Mesenchymal stem cell (in vitro differentiated cells and primary cell): ENCODE data around the gene RBCK1.
"Not testable (repeated sequence)": the region's sequence is repeated elsewhere in the genome, so short reads cannot be mapped to it uniquely, and the experiment has no call there.

Experiments used
- DNase-seq: peaks from one replicate; pipeline ENCODE4 v3.0.0-alpha.2; 2013
- H2AFZ ChIP-seq: one replicate; pipeline ENCODE4 v1.6.1; 2013; ENCODE audit warnings: low read depth, mild to moderate bottlenecking, control low read depth, inconsistent platforms, low read length, moderate library complexity
- H2AK5ac ChIP-seq: 2 replicates; pipeline ENCODE4 v1.6.1; 2013; ENCODE audit warnings: low read length, moderate library complexity, mild to moderate bottlenecking, inconsistent platforms; ENCODE audit not compliant: severe bottlenecking
- H2BK120ac ChIP-seq: one replicate; pipeline ENCODE4 v1.6.1; 2013; ENCODE audit warnings: low read depth, mild to moderate bottlenecking, inconsistent platforms, low read length, moderate library complexity
- H2BK12ac ChIP-seq, 2 experiments: one replicate each; pipeline ENCODE4 v1.6.1; 2013; ENCODE audit warnings: inconsistent platforms in 2 of 2, low read length in 2 of 2, mild to moderate bottlenecking in 2 of 2, moderate library complexity in 2 of 2, control low read depth in 1 of 2
- H2BK15ac ChIP-seq: one replicate; pipeline ENCODE4 v1.6.1; 2013; ENCODE audit warnings: mild to moderate bottlenecking, low read depth, inconsistent platforms; ENCODE audit not compliant: poor library complexity, severe bottlenecking
- H2BK5ac ChIP-seq: 2 replicates; pipeline ENCODE4 v1.6.1; 2013; ENCODE audit warnings: low read depth, mild to moderate bottlenecking, low read length, control low read depth, inconsistent platforms; ENCODE audit not compliant: poor library complexity, severe bottlenecking
- H3K14ac ChIP-seq, 2 experiments: one replicate each; pipeline ENCODE4 v1.6.1; 2013; ENCODE audit warnings: inconsistent platforms in 2 of 2, low read length in 2 of 2, control low read depth in 1 of 2, mild to moderate bottlenecking in 1 of 2, moderate library complexity in 1 of 2
- H3K18ac ChIP-seq, 2 experiments: one replicate each; pipeline ENCODE4 v1.6.1; 2013; ENCODE audit warnings: inconsistent platforms in 2 of 2, low read length in 2 of 2, control low read depth in 1 of 2, low read depth in 1 of 2, mild to moderate bottlenecking in 1 of 2
- H3K23ac ChIP-seq, 2 experiments: one replicate each; pipeline ENCODE4 v1.6.1; 2013; ENCODE audit warnings: inconsistent platforms in 2 of 2, low read length in 2 of 2, mild to moderate bottlenecking in 2 of 2, moderate library complexity in 2 of 2, control low read depth in 1 of 2
- H3K27ac ChIP-seq: 2 replicates; pipeline ENCODE4 v1.5.1; 2013; ENCODE audit warnings: mild to moderate bottlenecking, moderate library complexity, low read length, control low read depth, inconsistent platforms; ENCODE audit not compliant: poor library complexity, severe bottlenecking
- H3K27me3 ChIP-seq, 2 experiments: 2 replicates each; pipeline versions ENCODE4 v1.6.1 to v1.7.0; 2013; ENCODE audit warnings: low read length in 2 of 2, mild to moderate bottlenecking in 2 of 2, moderate library complexity in 2 of 2, control low read depth in 1 of 2, inconsistent platforms in 1 of 2; ENCODE audit not compliant: control insufficient read depth in 1 of 2, insufficient read depth in 1 of 2
- H3K36me3 ChIP-seq, 2 experiments: 2 replicates each; pipeline versions ENCODE4 v1.6.1 to v1.7.0; 2013; ENCODE audit warnings: low read length in 2 of 2, control low read depth in 1 of 2, inconsistent platforms in 1 of 2, low read depth in 1 of 2, mild to moderate bottlenecking in 1 of 2; ENCODE audit not compliant: insufficient read depth in 2 of 2, control insufficient read depth in 1 of 2
- H3K4ac ChIP-seq, 2 experiments: one replicate each; pipeline ENCODE4 v1.6.1; 2013; ENCODE audit warnings: inconsistent platforms in 2 of 2, low read length in 2 of 2, mild to moderate bottlenecking in 2 of 2, moderate library complexity in 2 of 2, control low read depth in 1 of 2, low read depth in 1 of 2
- H3K4me1 ChIP-seq: 2 replicates; pipeline ENCODE4 v1.6.1; 2013; ENCODE audit warnings: low read depth, low read length, control low read depth; ENCODE audit not compliant: control insufficient read depth, insufficient read depth
- H3K4me2 ChIP-seq: 2 replicates; pipeline ENCODE4 v1.6.1; 2013; ENCODE audit warnings: low read length, mild to moderate bottlenecking, inconsistent platforms; ENCODE audit not compliant: poor library complexity, severe bottlenecking
- H3K4me3 ChIP-seq, 2 experiments: 2 replicates each; pipeline versions ENCODE4 v1.5.1 to v1.7.0; 2013; ENCODE audit warnings: low read length in 2 of 2, mild to moderate bottlenecking in 2 of 2, control low read depth in 1 of 2, low read depth in 1 of 2; ENCODE audit not compliant: insufficient read depth in 1 of 2
- H3K79me1 ChIP-seq: replicated peaks from 2 replicates; pipeline ENCODE4 v1.6.1; 2013; ENCODE audit warnings: mild to moderate bottlenecking, control low read depth, low read length, inconsistent platforms; ENCODE audit not compliant: poor library complexity, severe bottlenecking
- H3K9ac ChIP-seq: 2 replicates; pipeline ENCODE4 v1.7.0; 2013; ENCODE audit warnings: mild to moderate bottlenecking, low read length, moderate library complexity
- H3K9me3 ChIP-seq: 2 replicates; pipeline ENCODE4 v1.7.0; 2013; ENCODE audit warnings: mild to moderate bottlenecking, low read length; ENCODE audit not compliant: control insufficient read depth
- H4K8ac ChIP-seq: one replicate; pipeline ENCODE4 v1.6.1; 2013; ENCODE audit warnings: inconsistent platforms, mild to moderate bottlenecking, low read length, moderate library complexity
- H4K91ac ChIP-seq: one replicate; pipeline ENCODE4 v1.6.1; 2013; ENCODE audit warnings: mild to moderate bottlenecking, low read length, inconsistent platforms
- WGBS: methylation state at CpG from one replicate; pipeline ENCODE4 v1.1.7; 2013; ENCODE audit warnings: mixed read lengths; 5-methylcytosine and 5-hydroxymethylcytosine counted together

RBCK1 gene

DNA sequence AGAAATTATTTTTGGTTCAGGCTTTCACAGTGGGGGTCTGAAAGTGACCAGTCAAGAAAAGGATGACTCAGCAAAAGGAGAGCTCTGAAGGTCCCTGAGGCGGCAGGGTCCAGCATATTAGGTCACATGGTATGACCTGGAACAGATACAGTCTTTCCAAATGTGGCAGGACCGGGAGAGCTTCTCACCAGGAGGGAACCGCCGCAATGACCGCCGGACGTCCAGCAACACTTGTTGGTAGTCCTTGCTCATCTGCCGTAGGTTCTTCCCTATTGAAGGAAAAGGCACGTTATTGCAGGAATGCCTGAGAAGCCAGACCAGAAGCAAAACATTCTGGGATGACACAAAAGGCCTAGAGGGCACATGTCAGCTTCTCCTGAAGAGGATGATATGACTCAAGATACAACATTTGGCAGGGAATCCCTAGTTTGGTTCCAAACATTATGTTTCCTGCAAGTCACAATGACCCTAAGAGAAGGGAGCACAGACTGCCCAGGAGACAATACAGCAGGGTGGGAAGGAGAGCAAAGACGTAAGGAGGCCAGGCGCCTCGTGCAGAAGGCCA lies 36.8 kb downstream of the RBCK1 start:
- H3K27ac ChIP-seq = peak overlapping the region; percentile 59
- H2BK12ac ChIP-seq = no peak overlapping the region
- no peak overlapping the region for H3K4me3 ChIP-seq
- H3K27me3 ChIP-seq = no peaks in the 10 kb centered on the region
- H4K91ac ChIP-seq = no peak overlapping the region
- 85% methylated on average over 12 of the region's 12 CpGs for WGBS
- H2BK120ac ChIP-seq = no peak overlapping the region
- DNase-seq = peak; percentile 33
- no peak overlapping the region for H3K4me2 ChIP-seq
- no peak overlapping the region for H2BK5ac ChIP-seq
- H4K8ac ChIP-seq = peak overlapping the region; percentile 17
- H3K9me3 ChIP-seq = no peaks in the 10 kb centered on the region
- no peak overlapping the region for H3K4ac ChIP-seq
- peaks cover 28 to 75% of the 10 kb centered on the region in 2 experiments for H3K36me3 ChIP-seq
- no peak overlapping the region for H2AK5ac ChIP-seq
- H3K4me1 ChIP-seq = peaks cover 9% of the 10 kb centered on the region
- no peak overlapping the region for H2AFZ ChIP-seq
- H3K23ac ChIP-seq = no peak overlapping the region
- peaks cover 15% of the 10 kb centered on the region for H3K79me1 ChIP-seq
- no peak overlapping the region for H3K14ac ChIP-seq
- H3K9ac ChIP-seq = peak overlapping the region; percentile 35
- no peak overlapping the region for H3K18ac ChIP-seq
- H2BK15ac ChIP-seq = no peak overlapping the region

DNA sequence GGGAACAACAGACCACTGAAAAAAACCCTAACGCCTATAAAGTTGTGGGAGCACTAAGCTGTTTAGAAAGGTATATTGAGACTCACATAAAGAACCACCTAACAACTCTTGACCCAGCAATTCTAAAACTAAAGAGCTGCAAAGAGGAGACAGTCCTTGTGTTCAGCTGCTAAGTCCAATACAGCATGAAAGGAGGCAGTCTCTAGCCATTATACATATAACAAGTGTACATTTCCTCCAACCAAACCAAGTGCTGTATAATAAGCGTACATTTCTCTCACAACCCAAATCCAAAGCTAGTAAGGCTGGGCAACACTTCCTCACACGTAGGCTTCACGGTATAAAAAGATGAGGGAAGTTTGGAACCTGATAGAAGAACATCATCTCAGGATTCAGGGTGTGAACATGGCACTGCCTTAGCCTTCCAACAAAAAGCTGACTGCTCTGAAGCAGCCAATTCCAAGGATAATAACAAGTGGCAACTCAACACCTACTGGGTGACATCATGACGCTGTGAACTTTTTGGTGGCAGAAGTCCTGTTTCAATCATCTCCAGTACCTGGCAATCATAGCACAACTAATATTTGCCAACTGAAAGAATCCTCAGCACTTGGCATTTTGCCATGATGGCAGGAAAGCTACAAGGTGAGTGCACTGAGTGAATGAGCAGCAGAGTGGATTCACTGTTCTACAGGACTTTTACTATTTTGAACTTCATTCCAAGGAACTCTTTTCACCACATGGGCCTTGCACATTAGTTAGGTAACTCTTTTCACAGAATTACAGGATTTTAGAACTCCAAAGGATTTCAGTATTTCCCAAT lies 37.6 kb downstream of the RBCK1 start:
- peaks cover 23 to 70% of the 10 kb centered on the region in 2 experiments for H3K36me3 ChIP-seq
- peak overlapping the region; percentile 13 for H3K9ac ChIP-seq
- H3K79me1 ChIP-seq = peaks cover 13% of the 10 kb centered on the region
- H4K8ac ChIP-seq = peak overlapping the region; percentile 3
- no peak overlapping the region for H3K4me3 ChIP-seq
- no peak overlapping the region for H4K91ac ChIP-seq
- no peak overlapping the region for H3K4ac ChIP-seq
- H3K9me3 ChIP-seq = no peaks in the 10 kb centered on the region
- H2AFZ ChIP-seq = no peak overlapping the region
- no peak overlapping the region for H3K18ac ChIP-seq
- WGBS = 98% methylated on average over 4 of the region's 5 CpGs
- H2BK15ac ChIP-seq = no peak overlapping the region
- no peak overlapping the region for H3K23ac ChIP-seq
- H2AK5ac ChIP-seq = no peak overlapping the region
- no peak overlapping the region for H3K14ac ChIP-seq
- H2BK5ac ChIP-seq = no peak overlapping the region
- no peak overlapping the region for H2BK120ac ChIP-seq
- peak overlapping the region; percentile 5 for H3K27ac ChIP-seq
- peaks cover 9% of the 10 kb centered on the region for H3K4me1 ChIP-seq
- no peak for DNase-seq
- H3K27me3 ChIP-seq = no peaks in the 10 kb centered on the region
- H2BK12ac ChIP-seq = no peak overlapping the region
- H3K4me2 ChIP-seq = no peak overlapping the region

DNA sequence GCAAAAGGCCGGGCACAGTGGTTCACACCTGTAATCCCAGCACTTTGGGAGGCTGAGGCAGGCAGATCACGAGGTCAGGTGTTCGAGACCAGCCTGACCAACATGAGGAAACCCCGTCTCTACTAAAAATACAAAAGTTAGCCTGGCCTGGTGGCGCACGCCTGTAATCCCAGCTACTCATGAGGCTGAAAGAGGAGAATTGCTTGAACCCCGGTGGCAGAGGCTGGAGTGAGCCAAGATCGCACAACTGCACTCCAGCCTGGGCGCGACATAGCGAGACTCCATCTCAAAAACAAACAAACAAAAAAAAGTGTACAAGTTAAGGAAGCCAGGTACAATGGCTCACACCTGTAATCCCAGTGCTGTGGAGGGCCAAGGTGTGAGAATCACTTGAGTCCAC lies 43.9 kb downstream of the RBCK1 start:
- not testable (repeated sequence) for H4K8ac ChIP-seq

GRCh38 chr20:454951-455350 lies 46.9 kb downstream of the RBCK1 start:
- no peak overlapping the region for H3K23ac ChIP-seq
- H2BK120ac ChIP-seq = no peak overlapping the region
- H3K27ac ChIP-seq = no peak overlapping the region
- H3K4ac ChIP-seq = no peak overlapping the region
- H3K9me3 ChIP-seq = no peaks in the 10 kb centered on the region
- no peaks in the 10 kb centered on the region for H3K27me3 ChIP-seq
- DNase-seq = no peak
- no peak overlapping the region for H2AFZ ChIP-seq
- H2BK12ac ChIP-seq = no peak overlapping the region
- H3K14ac ChIP-seq = no peak overlapping the region
- no peak overlapping the region for H3K4me2 ChIP-seq
- H3K4me1 ChIP-seq = peaks cover 2% of the 10 kb centered on the region
- no peak overlapping the region for H4K8ac ChIP-seq
- H4K91ac ChIP-seq = no peak overlapping the region
- H2AK5ac ChIP-seq = no peak overlapping the region
- WGBS = 93% methylated on average over 3 of the region's 3 CpGs
- H3K9ac ChIP-seq = no peak overlapping the region
- H3K36me3 ChIP-seq = peaks cover 7 to 9% of the 10 kb centered on the region in 2 experiments
- H2BK5ac ChIP-seq = no peak overlapping the region
- peaks cover 14% of the 10 kb centered on the region for H3K79me1 ChIP-seq
- no peak overlapping the region for H3K4me3 ChIP-seq
- H2BK15ac ChIP-seq = no peak overlapping the region
- no peak overlapping the region for H3K18ac ChIP-seq

More for the DNA sequence above, 43.9 kb downstream of the RBCK1 start:
- H3K4ac ChIP-seq, H3K18ac ChIP-seq, H3K9me3 ChIP-seq, H3K23ac ChIP-seq, H2BK120ac ChIP-seq, H2BK5ac ChIP-seq, H3K9ac ChIP-seq, H2BK12ac ChIP-seq, H3K4me2 ChIP-seq, H3K27me3 ChIP-seq, H2BK15ac ChIP-seq, H3K4me1 ChIP-seq, H4K91ac ChIP-seq, H3K4me3 ChIP-seq, DNase-seq, H2AK5ac ChIP-seq, H3K14ac ChIP-seq, H3K27ac ChIP-seq, H2AFZ ChIP-seq: not testable (repeated sequence)
- Histone ChIP-seq H3K79me1 (peaks cover 12% of the 10 kb centered on the region), H3K36me3 (peaks cover 3 to 18% of the 10 kb centered on the region in 2 experiments)
- WGBS = 95% methylated on average over 11 of the region's 11 CpGs
